Activated T-cell treated with anti-CD3 and anti-CD28 coated beads, Interleukin-2, amount 50 U/mL, for 4 hours (primary cell): ENCODE data around the gene ALPK3. TPM values are rescaled to one million over a fixed set of nuclear protein-coding genes. Genes with fewer than 3 reads are reported as not detected.

Source experiments
- ATAC-seq, 2 donors: fragments of 200-7000 bp; cut with Tn5 transposase; one replicate each; pipeline ENCODE4 v1.10.0; 2021
- DNase-seq: peaks from one replicate; pipeline ENCODE4 v3.0.0-alpha.2; 2020
- H3K27me3 Mint-ChIP-seq: one replicate; pipeline ENCODE4 v1.8.0; 2021; ENCODE audit warnings: low read depth, mixed read lengths
- H3K36me3 Mint-ChIP-seq: one replicate; pipeline ENCODE4 v1.8.0; 2022; ENCODE audit warnings: mixed read lengths; ENCODE audit not compliant: insufficient read depth
- H3K4me1 Mint-ChIP-seq: one replicate; pipeline ENCODE4 v1.8.0; 2021; ENCODE audit warnings: low read depth, mixed read lengths
- H3K4me3 Mint-ChIP-seq: one replicate; pipeline ENCODE4 v1.8.0; 2021; ENCODE audit warnings: mild to moderate bottlenecking, moderate library complexity, mixed read lengths
- H3K9me3 Mint-ChIP-seq: one replicate; pipeline ENCODE4 v1.8.0; 2021; ENCODE audit warnings: mixed read lengths
- total RNA-seq, 3 donors: library from RNA; stranded (reverse); gene quantifications; one replicate each; pipeline ENCODE4 v1.2.1, GENCODE V29; 2021

Gene ALPK3
- total RNA-seq, 3 donors from 2014 or later: 0.05 to 0.13 (median 0.11) TPM

DNA sequence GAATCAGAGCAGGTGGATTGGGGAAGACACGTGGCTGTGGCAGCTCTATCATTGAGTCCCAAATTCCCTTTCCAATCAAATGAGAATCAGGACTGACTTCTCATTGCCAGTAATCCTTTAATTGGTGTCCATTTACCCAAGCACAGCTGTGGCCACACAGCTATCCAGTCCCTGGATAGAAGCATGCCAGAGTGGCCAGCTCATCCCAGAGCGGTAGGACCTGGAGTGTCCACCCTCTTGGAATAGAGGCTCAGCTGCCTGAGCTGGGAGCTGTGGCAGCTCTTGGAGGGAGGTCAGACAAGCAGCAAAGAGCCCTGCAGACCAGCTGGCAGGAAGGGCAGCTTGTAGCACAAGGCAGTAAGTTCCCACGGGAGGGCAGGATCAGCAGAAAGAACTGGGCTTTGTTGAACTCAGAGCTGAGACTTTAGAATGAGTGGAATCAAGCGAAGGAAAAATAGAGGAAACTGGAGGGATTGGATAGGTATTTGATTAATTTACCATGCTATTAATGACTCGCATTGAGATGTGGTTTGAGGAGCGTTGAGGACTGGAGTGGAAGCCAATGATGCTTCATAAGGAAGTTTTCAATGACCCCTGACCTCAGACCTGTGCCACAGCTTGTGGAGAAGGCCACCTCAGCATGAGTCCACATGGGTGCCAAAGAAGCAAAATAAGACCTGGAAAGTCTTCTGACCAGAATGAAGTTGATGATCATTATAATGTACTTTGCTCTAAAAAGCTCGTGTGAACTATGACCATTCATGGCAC, 6.9 kb upstream of the ALPK3 start:
- H3K4me3 Mint-ChIP-seq: no peak overlapping the region
- H3K36me3 Mint-ChIP-seq: peaks cover 4% of the 10 kb centered on the region
- no peaks in the 10 kb centered on the region for H3K4me1 Mint-ChIP-seq
- no peak for DNase-seq
- peaks cover 2% of the 10 kb centered on the region for H3K27me3 Mint-ChIP-seq
- no peaks in the 10 kb centered on the region for H3K9me3 Mint-ChIP-seq
- ATAC-seq: no peak

DNA sequence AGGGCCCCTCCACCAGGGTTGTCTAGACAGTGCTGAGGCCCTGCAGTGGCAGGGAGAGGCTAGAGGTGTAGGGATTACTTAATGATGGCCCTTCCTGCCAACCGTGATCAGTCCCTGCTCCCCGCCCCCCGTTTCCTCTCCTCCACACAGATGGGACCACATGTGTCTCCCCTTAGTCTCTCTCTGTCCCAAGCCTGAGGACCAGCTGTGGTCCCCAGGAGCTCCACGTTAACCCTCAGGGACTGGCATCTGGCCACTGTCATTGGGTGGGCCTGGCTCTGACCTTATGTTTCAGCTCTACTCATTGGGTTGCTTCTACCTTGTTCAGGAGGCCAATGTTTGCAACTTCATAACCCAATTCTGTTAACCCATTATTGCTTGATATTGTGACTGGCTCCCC, 6.0 kb upstream of the ALPK3 start:
- DNase-seq (no peak), ATAC-seq (no peak)
- Mint-ChIP-seq H3K4me3 (no peak overlapping the region), H3K27me3 (peaks cover 3% of the 10 kb centered on the region), H3K4me1 (no peaks in the 10 kb centered on the region), H3K9me3 (no peaks in the 10 kb centered on the region), H3K36me3 (peaks cover 2% of the 10 kb centered on the region)

DNA sequence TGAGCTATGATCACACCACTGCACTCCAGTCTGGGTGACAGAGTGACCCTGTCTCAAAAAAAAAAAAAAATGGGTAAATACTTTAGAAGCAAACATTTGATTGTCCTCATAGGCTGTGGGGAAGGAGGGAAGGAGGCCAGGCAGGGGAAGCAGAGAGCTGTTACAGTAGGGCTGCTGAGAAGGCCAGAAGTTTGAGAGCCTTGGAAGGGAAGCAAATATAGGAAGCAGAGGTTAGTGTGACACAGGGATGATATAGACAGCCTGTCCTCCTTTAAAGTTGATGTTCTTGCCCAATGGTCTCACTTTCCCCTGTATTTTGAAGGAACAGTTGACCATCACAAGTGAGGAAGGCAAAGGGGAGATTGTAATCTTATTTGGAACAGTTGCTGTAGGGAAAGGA, 5.3 kb upstream of the ALPK3 start:
- no peaks in the 10 kb centered on the region for H3K36me3 Mint-ChIP-seq

DNA sequence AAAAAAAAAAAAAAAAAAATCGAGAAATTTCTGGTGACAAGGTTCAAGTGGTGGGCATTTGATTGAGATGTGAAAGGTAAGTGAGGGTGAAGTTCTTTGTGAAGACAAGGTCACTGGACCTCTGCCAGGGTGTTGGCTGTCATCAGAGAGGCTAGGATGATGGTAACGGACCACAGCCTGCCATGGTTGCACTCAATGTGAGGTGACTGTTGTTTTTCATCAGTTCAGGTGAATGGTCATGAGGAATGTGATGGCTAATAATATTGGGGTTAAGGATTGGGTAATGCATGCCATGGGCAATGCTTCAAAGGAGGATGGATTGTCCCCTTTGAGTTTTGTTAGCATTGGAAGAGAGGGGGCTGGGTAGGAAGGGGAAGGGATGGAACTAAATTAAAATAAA, 4.3 kb upstream of the ALPK3 start:
- H3K4me1 Mint-ChIP-seq: peaks cover 6% of the 10 kb centered on the region
- no peaks in the 10 kb centered on the region for H3K36me3 Mint-ChIP-seq
- no peak for DNase-seq
- ATAC-seq: no peak
- no peak overlapping the region for H3K4me3 Mint-ChIP-seq
- no peaks in the 10 kb centered on the region for H3K9me3 Mint-ChIP-seq
- H3K27me3 Mint-ChIP-seq: peaks cover 6% of the 10 kb centered on the region

More for the DNA sequence above, 5.3 kb upstream of the ALPK3 start:
- peaks cover 6% of the 10 kb centered on the region for H3K27me3 Mint-ChIP-seq
- no peak overlapping the region for H3K4me3 Mint-ChIP-seq
- no peak for ATAC-seq
- H3K9me3 Mint-ChIP-seq: no peaks in the 10 kb centered on the region
- H3K4me1 Mint-ChIP-seq: peaks cover 4% of the 10 kb centered on the region
- DNase-seq: no peak

DNA sequence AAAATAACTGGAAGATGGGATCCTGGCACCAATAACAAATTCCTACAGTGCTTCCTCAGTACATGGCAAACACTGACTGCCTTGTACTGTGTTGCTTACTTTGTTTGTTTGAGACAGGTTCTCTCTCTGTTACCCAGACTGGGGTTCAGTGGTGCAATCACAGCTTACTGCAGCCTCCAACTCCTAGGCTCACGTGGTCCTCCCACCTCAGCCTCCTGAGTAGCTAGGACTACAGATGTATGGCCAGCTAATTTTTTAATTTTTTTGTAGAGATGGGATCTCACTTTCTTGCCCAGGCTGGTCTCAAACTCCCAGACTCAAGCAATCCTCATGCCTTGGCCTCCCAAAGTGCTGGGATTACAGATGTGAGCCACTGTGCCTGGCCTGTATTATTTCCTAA, 3.7 kb upstream of the ALPK3 start:
- H3K4me3 Mint-ChIP-seq: no peak overlapping the region
- H3K36me3 Mint-ChIP-seq: no peaks in the 10 kb centered on the region
- H3K27me3 Mint-ChIP-seq: peaks cover 6% of the 10 kb centered on the region
- H3K4me1 Mint-ChIP-seq: peaks cover 10% of the 10 kb centered on the region
- ATAC-seq (no peak), DNase-seq (no peak)
- no peaks in the 10 kb centered on the region for H3K9me3 Mint-ChIP-seq

DNA sequence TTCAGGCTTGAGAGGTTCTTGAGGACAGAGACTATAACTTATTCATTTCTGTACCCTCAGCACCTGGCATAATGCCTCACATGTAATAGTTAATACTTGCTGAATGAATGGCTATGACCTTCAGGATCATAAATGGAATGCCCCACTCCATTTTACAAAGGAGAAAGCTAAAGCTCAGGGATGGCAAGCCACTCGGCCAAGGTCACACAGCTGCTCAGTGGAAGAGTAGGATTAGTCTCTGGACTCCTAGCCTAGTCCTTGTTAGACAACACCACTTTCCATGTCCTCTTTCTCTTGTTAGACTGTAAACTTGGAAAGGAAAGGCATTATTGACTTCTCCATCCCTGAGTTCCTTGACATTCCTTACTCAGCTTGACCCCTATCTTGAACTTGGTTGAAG, 3.2 kb upstream of the ALPK3 start:
- DNase-seq (no peak), ATAC-seq (no peak)
- Mint-ChIP-seq H3K4me1 (peaks cover 10% of the 10 kb centered on the region), H3K36me3 (no peaks in the 10 kb centered on the region), H3K27me3 (peaks cover 6% of the 10 kb centered on the region), H3K9me3 (no peaks in the 10 kb centered on the region), H3K4me3 (no peak overlapping the region)

DNA sequence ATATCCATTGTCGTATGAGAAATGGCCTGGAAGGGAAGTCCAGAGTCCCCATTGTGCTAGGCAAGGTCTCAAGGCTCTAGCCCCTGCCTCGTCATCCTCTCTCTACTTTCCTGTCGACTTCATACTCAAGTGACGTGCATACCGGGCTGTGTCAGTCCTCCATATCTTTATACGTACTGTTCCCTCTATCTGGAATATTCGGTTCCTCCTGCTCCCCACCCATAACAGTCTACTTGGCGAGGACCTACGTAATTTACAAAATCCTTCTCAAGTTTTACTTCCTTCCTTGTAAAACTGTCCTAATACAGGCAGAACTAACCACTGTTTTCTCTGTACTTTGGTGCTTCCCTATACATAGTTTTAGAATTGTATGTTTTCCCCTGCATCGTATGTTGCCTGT, 2.2 kb upstream of the ALPK3 start:
- ATAC-seq (no peak), DNase-seq (no peak)
- H3K4me1 Mint-ChIP-seq: peaks cover 10% of the 10 kb centered on the region
- H3K36me3 Mint-ChIP-seq: no peaks in the 10 kb centered on the region
- no peaks in the 10 kb centered on the region for H3K9me3 Mint-ChIP-seq
- no peak overlapping the region for H3K4me3 Mint-ChIP-seq
- H3K27me3 Mint-ChIP-seq: peaks cover 6% of the 10 kb centered on the region

DNA sequence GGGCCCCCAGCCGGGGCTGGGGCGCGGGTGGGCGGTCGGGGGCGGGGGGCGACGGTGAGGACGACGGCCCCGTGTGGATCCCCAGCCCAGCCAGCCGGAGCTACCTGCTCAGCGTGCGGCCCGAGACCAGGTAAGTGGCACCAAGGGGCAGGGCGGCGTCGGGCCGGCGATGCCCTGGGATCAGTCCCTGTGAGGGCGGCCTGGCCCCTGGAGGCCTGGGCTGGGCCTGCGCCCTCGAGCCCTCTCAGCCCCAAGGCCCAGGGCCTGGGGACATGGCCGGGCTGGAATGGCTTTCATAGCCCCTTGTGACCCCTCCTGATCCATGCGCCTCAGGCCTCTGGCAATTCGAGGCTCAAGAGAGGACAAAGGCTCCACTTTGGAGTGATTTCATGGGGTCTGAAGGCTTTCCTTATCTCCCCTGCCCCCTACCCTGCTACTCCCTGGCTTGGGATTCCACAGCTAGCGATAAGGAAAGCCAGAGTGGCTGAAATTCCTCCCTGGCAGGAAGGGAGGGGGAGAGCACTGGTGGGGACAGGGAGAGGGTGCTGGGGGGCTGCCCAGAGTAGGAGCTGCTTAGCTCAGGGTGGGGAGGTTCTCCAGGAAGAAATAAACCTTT, 418 bp downstream of the ALPK3 start:
- H3K4me3 Mint-ChIP-seq: no peak overlapping the region
- H3K27me3 Mint-ChIP-seq: peaks cover 6% of the 10 kb centered on the region
- peaks cover 10% of the 10 kb centered on the region for H3K4me1 Mint-ChIP-seq
- ATAC-seq (no peak), DNase-seq (no peak)
- H3K36me3 Mint-ChIP-seq: no peaks in the 10 kb centered on the region
- H3K9me3 Mint-ChIP-seq: no peaks in the 10 kb centered on the region

DNA sequence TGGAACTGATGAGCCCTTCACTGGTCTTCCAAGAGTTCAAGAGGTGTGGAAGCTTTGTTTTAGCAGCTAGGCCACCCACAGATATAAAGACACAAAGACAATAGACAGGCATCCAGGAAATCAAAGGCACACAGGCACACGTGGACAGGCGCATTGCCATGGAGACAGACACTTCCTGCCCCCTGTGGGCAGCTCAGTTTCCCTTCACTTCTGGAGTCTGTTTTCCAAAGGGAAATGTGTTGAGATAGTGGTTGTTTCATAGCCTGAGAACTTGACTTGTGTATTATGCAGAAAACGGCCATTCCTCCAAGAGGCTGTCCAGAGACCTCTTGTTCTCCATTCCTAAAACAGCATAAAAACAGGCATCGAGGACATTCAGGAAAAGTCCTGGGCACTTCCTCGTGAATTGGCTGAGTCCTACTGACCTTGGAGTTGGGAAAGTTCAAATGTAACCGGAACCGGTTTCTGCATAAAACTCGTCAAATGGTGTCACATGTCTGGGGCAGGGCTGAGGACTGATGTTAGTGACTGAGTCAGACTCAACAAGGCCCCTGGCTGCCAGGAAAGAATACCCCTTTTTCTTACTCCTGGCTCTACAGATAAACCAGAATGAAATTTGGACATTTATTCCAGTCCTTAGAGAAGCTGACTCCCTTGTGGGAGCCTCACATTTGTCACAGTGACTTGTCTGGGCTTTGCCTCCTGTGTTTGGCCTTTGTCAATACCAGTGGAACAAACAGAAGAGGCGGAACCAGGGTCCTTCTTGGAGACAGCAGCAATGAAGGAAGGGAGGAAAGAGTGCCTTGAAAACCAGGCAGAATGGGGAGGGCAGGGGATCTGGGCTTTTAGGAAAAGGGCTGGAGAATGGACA, 1.3 kb downstream of the ALPK3 start:
- DNase-seq: no peak
- no peak overlapping the region for H3K4me3 Mint-ChIP-seq
- ATAC-seq: no peak
- H3K4me1 Mint-ChIP-seq: peaks cover 10% of the 10 kb centered on the region
- H3K27me3 Mint-ChIP-seq: peaks cover 6% of the 10 kb centered on the region
- no peaks in the 10 kb centered on the region for H3K9me3 Mint-ChIP-seq
- no peaks in the 10 kb centered on the region for H3K36me3 Mint-ChIP-seq

DNA sequence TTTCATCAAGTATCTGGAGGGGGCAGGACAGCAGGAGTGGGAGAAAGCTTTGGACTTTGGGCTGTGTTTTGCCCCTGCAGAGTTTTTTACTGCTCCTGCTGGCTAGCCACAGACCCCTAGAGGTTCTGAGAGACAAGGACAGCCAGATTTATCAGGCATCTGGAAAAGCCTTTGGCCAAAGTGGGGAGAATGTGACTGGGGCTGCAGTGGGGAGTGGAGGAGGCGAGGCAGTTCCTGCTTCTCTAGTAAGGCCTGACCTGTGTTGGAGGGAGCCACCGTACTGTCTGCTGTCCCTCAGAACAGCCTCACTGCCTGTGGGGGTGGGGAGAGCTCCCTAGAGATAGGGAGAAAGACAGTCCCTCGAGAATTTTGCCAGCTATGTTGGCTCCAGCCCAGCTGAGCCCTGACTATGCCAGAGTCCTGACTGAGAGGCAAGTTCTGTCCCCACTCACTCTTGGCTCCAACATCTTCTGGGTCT, 2.2 kb downstream of the ALPK3 start:
- DNase-seq (no peak), ATAC-seq (no peak)
- H3K4me3 Mint-ChIP-seq: no peak overlapping the region
- no peaks in the 10 kb centered on the region for H3K9me3 Mint-ChIP-seq
- no peaks in the 10 kb centered on the region for H3K36me3 Mint-ChIP-seq
- H3K27me3 Mint-ChIP-seq: peaks cover 6% of the 10 kb centered on the region
- peaks cover 10% of the 10 kb centered on the region for H3K4me1 Mint-ChIP-seq

DNA sequence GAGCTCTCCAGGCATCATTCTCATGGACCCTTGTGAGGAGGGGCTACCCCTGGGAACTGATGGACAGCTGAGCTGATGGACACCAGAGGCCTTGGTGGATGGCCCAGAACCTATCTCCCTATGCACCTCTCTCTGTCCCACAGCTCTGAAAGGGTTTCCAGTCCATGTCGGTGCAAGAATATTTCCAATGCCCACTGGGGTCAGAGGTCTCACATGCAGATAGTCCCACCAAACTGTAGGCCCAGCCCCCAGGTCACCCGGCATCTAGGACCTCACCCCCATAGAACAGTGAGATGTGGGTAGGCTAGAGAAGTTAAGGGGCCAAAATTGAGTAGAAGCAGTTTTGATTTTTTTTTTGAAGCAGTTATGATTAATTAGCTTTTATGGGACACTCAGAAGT, 2.6 kb downstream of the ALPK3 start:
- Mint-ChIP-seq H3K36me3 (no peaks in the 10 kb centered on the region), H3K4me1 (peaks cover 10% of the 10 kb centered on the region), H3K4me3 (no peak overlapping the region), H3K9me3 (no peaks in the 10 kb centered on the region), H3K27me3 (peaks cover 6% of the 10 kb centered on the region)
- no peak for DNase-seq
- no peak for ATAC-seq

DNA sequence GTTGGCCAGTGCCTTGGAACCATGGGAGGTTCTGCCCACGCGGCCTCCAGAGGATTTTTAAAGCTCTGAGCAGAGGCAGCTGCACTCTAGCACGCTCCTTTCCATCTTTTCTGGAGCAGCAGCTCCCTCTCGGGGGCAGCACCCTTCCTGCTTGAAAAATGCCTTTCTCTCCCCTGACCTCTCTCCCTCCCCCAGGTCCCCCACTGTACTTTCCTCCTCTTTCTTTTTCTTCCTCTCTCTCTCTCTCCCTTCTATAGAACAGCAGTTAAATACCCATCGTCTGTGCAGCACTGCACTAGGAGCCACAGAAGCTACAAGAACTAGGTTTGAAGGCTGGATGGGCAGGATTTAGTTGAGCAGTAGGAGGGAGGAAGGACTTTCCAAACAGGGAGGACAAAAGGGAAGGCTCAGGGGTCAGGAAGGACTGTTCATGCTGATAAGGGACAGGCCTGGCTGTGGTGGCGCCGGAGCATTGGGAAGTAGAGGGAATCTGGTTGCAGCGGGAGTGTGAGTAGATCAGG, 4.4 kb downstream of the ALPK3 start:
- Mint-ChIP-seq H3K9me3 (no peaks in the 10 kb centered on the region), H3K36me3 (no peaks in the 10 kb centered on the region), H3K27me3 (peaks cover 2% of the 10 kb centered on the region), H3K4me3 (no peak overlapping the region), H3K4me1 (peaks cover 7% of the 10 kb centered on the region)
- DNase-seq: no peak
- no peak for ATAC-seq

DNA sequence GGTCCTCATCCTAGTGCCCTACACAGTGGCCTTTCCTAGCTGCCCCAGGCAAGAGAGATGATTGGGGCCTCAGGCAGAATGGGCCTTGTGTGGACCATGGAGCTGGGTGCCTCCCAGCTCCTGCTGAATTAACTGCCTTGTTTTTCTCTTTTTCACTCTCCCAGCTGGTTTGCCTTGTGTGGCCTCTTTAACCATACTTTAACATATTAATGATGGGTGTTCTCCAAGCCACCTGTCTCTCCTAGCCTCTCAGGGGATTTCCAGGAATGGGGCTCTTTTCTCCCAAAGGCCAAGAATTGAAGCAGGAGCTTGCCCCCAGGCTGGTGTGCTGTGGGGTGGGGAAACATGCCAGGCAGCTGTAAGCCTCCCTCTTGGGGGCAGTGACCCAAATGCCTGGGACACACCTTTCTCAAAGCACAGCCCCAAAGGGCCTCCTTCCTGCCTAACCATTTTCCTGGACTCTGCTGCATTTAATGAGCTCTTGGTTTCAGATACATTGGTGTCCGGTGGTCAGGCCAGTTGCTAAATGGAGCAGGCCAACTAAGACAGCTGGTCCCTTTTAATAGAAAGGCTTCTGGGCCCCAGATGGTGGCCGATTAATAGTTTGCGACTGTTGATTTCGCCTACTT, 5.6 kb downstream of the ALPK3 start:
- H3K4me1 Mint-ChIP-seq: peaks cover 5% of the 10 kb centered on the region
- ATAC-seq (no peak), DNase-seq (no peak)
- no peaks in the 10 kb centered on the region for H3K9me3 Mint-ChIP-seq
- H3K27me3 Mint-ChIP-seq: no peaks in the 10 kb centered on the region
- H3K36me3 Mint-ChIP-seq: no peaks in the 10 kb centered on the region
- H3K4me3 Mint-ChIP-seq: no peak overlapping the region

DNA sequence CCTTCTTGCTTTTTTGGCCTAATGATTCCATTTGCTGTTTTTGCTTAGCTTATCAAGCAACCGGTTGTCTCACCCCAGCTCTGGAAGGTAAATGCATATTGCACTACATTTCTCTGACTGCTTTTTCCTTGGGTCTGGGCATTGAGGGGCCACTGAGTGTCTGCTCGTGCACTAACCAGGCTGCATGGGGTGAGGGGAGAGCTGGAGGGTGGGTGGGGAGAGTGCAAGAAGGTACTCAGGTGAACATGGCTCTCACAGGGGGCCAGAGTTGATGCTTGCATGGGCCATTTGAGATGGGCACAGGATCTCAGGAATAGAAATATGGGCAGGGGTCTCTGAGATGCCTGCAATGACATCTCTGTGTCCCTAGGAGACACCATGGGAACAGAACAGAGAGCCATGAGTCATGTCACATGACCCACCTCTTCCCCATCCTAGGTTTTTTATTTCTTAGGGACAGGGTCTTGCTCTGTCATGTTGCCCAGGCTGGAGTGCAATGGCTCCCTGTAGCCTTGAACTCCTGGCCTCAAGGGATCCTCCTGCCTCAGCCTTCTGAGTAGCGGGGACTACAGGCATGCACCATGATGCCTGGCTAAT, 6.2 kb downstream of the ALPK3 start:
- DNase-seq (no peak), ATAC-seq (no peak)
- Mint-ChIP-seq H3K4me3 (no peak overlapping the region), H3K36me3 (no peaks in the 10 kb centered on the region), H3K9me3 (no peaks in the 10 kb centered on the region), H3K27me3 (no peaks in the 10 kb centered on the region), H3K4me1 (no peaks in the 10 kb centered on the region)
